CD8-positive, alpha-beta memory T cell (primary cell): ENCODE results near the gene C1QC. TPM values are rescaled to one million over a fixed set of nuclear protein-coding genes. Genes with fewer than 3 reads are reported as not detected.
A peak's percentile ranks its signal among the peaks of the same experiment; 100 is the strongest.

Experiments
- CTCF ChIA-PET: fragments of 350-600 bp; sonication (Branson Sonifier 250); formaldehyde crosslinking; loops from one replicate; lab custom pipeline; 2021; ENCODE audit warnings: antibody characterized with exemption; lab: Charles Lee
- POLR2A ChIA-PET: fragments of 350-600 bp; sonication (Branson Sonifier 250); formaldehyde crosslinking; loops from one replicate; lab custom pipeline; 2021; ENCODE audit warnings: antibody characterized with exemption; lab: Charles Lee
- DNase-seq, 5 donors: peaks; one replicate each; pipeline versions ENCODE4 v3.0.0 to v3.0.0-alpha.2; 2020 to 2022; ENCODE audit warnings: mixed read lengths in 1 of 5
- H3K27ac ChIP-seq: one replicate; pipeline ENCODE4 v1.7.0; 2013; ENCODE audit warnings: low read depth, mild to moderate bottlenecking, low read length, moderate library complexity
- H3K27me3 ChIP-seq: 2 replicates; pipeline ENCODE4 v1.7.0; 2013; ENCODE audit warnings: low read length, mild to moderate bottlenecking; ENCODE audit not compliant: insufficient read depth, poor library complexity, severe bottlenecking
- H3K36me3 ChIP-seq: 2 replicates; pipeline ENCODE4 v1.7.0; 2013; ENCODE audit warnings: mild to moderate bottlenecking, low read length, moderate library complexity; ENCODE audit not compliant: insufficient read depth
- H3K4me1 ChIP-seq: 2 replicates; pipeline ENCODE4 v1.7.0; 2013; ENCODE audit warnings: mild to moderate bottlenecking, low read length, moderate library complexity; ENCODE audit not compliant: insufficient read depth
- H3K4me3 ChIP-seq: 2 replicates; pipeline ENCODE4 v1.7.0; 2013; ENCODE audit warnings: mild to moderate bottlenecking, low read length
- H3K9me3 ChIP-seq: 2 replicates; pipeline ENCODE4 v1.7.0; 2013; ENCODE audit warnings: mild to moderate bottlenecking, low read length
- H3K27ac Mint-ChIP-seq, 8 donors: one replicate each; pipeline ENCODE4 v1.8.0; 2020 to 2021; ENCODE audit warnings: mixed read lengths in 8 of 8, mild to moderate bottlenecking in 6 of 8, inconsistent platforms in 3 of 8, moderate library complexity in 3 of 8
- H3K27me3 Mint-ChIP-seq, 2 donors: one replicate each; pipeline ENCODE4 v1.8.0; 2020 to 2021; ENCODE audit warnings: mixed read lengths in 2 of 2, mild to moderate bottlenecking in 1 of 2, moderate library complexity in 1 of 2
- H3K36me3 Mint-ChIP-seq, 3 donors: one replicate each; pipeline ENCODE4 v1.8.0; 2020 to 2021; ENCODE audit warnings: mixed read lengths in 3 of 3, inconsistent platforms in 1 of 3, mild to moderate bottlenecking in 1 of 3
- H3K4me1 Mint-ChIP-seq, 3 donors: one replicate each; pipeline ENCODE4 v1.8.0; 2020 to 2021; ENCODE audit warnings: mixed read lengths in 3 of 3, inconsistent platforms in 1 of 3, mild to moderate bottlenecking in 1 of 3
- H3K4me3 Mint-ChIP-seq, 7 donors: one replicate each; pipeline ENCODE4 v1.8.0; 2020 to 2021; ENCODE audit warnings: mixed read lengths in 7 of 7, mild to moderate bottlenecking in 6 of 7, moderate library complexity in 4 of 7, inconsistent platforms in 2 of 7
- H3K9me3 Mint-ChIP-seq, 5 donors: one replicate each; pipeline ENCODE4 v1.8.0; 2020 to 2022; ENCODE audit warnings: mixed read lengths in 5 of 5, mild to moderate bottlenecking in 3 of 5, moderate library complexity in 2 of 5, inconsistent platforms in 1 of 5
- polyA plus RNA-seq: library from polyadenylated mRNA; unstranded; fragments of 300-500 nt; fragmentation: Illumina TruSeq; gene quantifications from one replicate; pipeline ENCODE4 v1.2.3, GENCODE V29; 2021
- total RNA-seq, 2 experiments: library from RNA; stranded (reverse); gene quantifications; one replicate each; pipeline ENCODE4 v1.2.3, GENCODE V29; 2021

Gene C1QC
- total and polyA plus RNA-seq, 3 experiments from 2014 or later = 0.93 to 1.4 TPM; not detected in 1

DNA sequence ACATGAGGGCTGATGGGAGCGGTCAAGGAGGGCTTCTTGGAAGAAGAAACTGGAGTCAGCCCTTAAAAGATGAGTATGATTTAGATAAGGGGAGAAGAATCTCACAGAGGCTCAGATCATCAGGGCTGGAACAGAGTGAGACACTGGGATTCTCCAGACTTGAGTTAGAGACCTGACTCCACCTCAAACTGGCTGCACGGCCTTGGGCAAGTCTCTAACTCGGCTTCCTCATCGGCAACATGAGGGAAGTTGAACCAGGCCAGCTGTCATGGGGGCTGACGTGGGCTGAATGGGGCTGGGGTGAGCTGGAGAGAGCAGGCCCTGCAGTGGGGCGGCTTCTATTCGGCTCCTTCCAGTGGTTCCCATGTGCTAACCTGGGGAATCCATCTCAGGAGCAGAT lies 2.5 kb downstream of the C1QC start:
- no peak overlapping the region for H3K4me3 Mint-ChIP-seq
- H3K4me1 Mint-ChIP-seq = no peaks in the 10 kb centered on the region
- Histone ChIP-seq H3K4me3 (no peak overlapping the region), H3K36me3 (no peaks in the 10 kb centered on the region), H3K27ac (no peak overlapping the region), H3K4me1 (no peaks in the 10 kb centered on the region), H3K27me3 (peaks cover 9% of the 10 kb centered on the region), H3K9me3 (no peaks in the 10 kb centered on the region)
- H3K27me3 Mint-ChIP-seq = peaks cover 6 to 47% of the 10 kb centered on the region in 2 donors
- H3K36me3 Mint-ChIP-seq = no peaks in the 10 kb centered on the region
- ChIA-PET POLR2A (no interaction called here), CTCF (interaction anchor here (1.2 kb wide), 1 partner anchor 10 kb away, joined by 3 read pairs; no protein-coding TSS in a partner anchor)
- H3K27ac Mint-ChIP-seq = peak overlapping the region in 2 of 8 donors; percentile 2 to 6
- no peak for DNase-seq
- no peaks in the 10 kb centered on the region for H3K9me3 Mint-ChIP-seq

DNA sequence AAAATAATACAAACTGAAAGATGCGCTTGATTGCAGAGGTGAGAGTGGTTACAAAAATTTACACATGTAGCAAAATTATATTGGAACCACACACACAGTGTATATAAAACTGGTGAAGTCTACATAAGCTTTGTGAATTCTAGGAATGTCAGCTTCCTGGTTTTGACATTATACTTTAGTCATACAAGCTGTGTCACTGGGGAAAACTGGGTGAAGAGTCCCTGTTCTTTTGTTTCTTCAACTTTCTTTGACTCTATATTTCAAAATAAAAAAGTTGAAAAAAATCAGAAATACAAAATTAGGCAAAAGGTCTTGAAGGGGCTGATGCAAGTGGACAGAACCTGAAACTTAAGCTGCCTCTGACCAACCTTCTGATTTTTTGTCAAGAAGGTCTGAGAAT lies 3.0 kb downstream of the C1QC start:
- no peaks in the 10 kb centered on the region for H3K4me1 ChIP-seq
- Mint-ChIP-seq H3K27me3 (peaks cover 4 to 43% of the 10 kb centered on the region in 2 donors), H3K27ac (no peak overlapping the region), H3K4me3 (no peak overlapping the region), H3K36me3 (no peaks in the 10 kb centered on the region), H3K9me3 (no peaks in the 10 kb centered on the region), H3K4me1 (no peaks in the 10 kb centered on the region)
- no peaks in the 10 kb centered on the region for H3K36me3 ChIP-seq
- no peaks in the 10 kb centered on the region for H3K9me3 ChIP-seq
- no peak overlapping the region for H3K4me3 ChIP-seq
- ChIA-PET POLR2A (no interaction called here), CTCF (interaction anchor here (1.2 kb wide), 1 partner anchor 9 kb away, joined by 3 read pairs; no protein-coding TSS in a partner anchor)
- no peak for DNase-seq
- H3K27ac ChIP-seq = no peak overlapping the region
- H3K27me3 ChIP-seq = peaks cover 5% of the 10 kb centered on the region

- CTCF ChIA-PET = no interaction called here
- no peaks in the 10 kb centered on the region for H3K36me3 ChIP-seq
- peaks cover 6 to 38% of the 10 kb centered on the region in 2 donors for H3K27me3 Mint-ChIP-seq
- no peak overlapping the region for H3K4me3 Mint-ChIP-seq
- H3K4me1 ChIP-seq = no peaks in the 10 kb centered on the region
- no peak overlapping the region for H3K4me3 ChIP-seq
- no peak overlapping the region for H3K27ac ChIP-seq
- no peaks in the 10 kb centered on the region for H3K27me3 ChIP-seq
- H3K36me3 Mint-ChIP-seq = no peaks in the 10 kb centered on the region
- H3K9me3 Mint-ChIP-seq = no peaks in the 10 kb centered on the region
- no peaks in the 10 kb centered on the region for H3K9me3 ChIP-seq
- no peaks in the 10 kb centered on the region for H3K4me1 Mint-ChIP-seq
- DNase-seq = no peak
- POLR2A ChIA-PET = no interaction called here
- H3K27ac Mint-ChIP-seq = peak overlapping the region in 1 of 8 donors; percentile 1
Measured at GRCh38 chr1:22650089-22650693, 6.8 kb downstream of the C1QC start.

DNA sequence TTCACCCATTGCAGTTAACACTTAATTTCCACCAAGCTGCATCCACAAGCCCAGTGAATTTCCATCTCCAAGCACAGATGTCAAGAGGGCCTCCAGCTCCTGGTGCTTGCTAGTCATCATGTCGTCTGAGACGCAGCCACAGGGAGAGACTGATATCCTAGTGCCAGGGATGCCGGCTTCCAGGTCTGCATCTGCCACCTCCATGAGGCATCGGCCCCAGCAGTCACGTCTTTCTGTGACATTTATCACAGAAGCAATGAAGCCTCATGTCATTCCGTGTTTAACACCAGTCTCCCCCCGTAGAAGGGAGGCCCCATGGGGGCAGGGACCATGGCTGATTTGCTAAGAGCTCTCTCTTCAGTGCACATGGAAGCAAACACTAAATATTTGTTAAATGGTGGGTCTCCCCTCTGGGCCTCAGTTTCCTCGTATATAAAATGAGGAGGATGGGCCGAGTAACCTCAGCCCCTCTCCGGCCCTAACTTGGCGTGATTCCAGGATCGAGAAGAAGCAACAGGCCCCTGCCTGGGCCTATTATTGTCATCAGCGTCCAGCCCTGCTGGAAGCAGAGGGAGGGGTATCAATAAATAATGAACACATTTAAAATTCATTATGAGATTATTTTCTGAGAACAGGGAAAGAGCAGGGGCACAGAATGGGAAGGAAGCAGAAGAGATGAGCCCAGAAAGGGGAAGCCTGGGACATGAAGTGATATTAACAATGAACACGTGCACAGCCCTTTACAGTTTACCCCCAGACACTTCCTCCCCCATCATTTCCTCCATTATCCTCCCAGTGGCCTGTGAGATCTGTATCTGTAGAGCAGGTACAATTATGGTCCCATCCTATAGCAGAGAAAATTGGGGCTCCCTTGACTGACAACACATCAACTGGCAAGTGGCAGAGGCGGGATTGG lies 8.8 kb downstream of the C1QC start:
- Histone ChIP-seq H3K27me3 (no peaks in the 10 kb centered on the region), H3K4me1 (no peaks in the 10 kb centered on the region), H3K36me3 (no peaks in the 10 kb centered on the region), H3K27ac (no peak overlapping the region), H3K4me3 (no peak overlapping the region), H3K9me3 (no peaks in the 10 kb centered on the region)
- no peaks in the 10 kb centered on the region for H3K4me1 Mint-ChIP-seq
- POLR2A ChIA-PET = no interaction called here
- no peak overlapping the region for H3K27ac Mint-ChIP-seq
- CTCF ChIA-PET = no interaction called here
- no peak for DNase-seq
- no peaks in the 10 kb centered on the region for H3K9me3 Mint-ChIP-seq
- no peaks in the 10 kb centered on the region for H3K36me3 Mint-ChIP-seq
- peaks cover 6 to 36% of the 10 kb centered on the region in 2 donors for H3K27me3 Mint-ChIP-seq
- H3K4me3 Mint-ChIP-seq = no peak overlapping the region

DNA sequence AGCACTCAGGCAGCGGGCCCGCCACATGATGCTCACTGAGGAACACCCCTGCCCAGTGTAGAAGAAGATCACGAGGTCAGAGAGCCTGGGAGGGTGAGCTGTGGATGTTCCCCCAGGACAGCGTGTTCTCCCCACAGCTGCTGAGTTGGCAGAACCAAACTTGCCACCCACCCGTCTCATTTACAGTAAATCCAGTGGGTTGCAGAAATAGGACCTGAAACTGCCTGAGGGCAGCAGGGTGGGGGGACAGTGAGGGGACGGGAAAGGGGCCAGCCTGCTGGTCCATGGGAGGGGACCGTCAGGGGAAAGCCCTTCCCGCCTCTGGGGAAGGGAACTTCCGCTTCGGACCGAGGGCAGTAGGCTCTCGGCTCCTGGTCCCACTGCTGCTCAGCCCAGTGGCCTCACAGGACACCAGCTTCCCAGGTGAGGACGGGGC lies 9.5 kb downstream of the C1QC start, which contains the start of gene C1QB:
TSS of gene C1QB (plus strand) at position 356 of the 436 bp plus-strand sequence. CDS start 6,227 bp downstream, outside the sequence.
- Mint-ChIP-seq H3K9me3 (no peaks in the 10 kb centered on the region), H3K27ac (no peak within 1 kb of the TSS)
- POLR2A ChIA-PET = no interaction called here

GRCh38 chr1:22654692-22655091 lies 11.3 kb downstream of the C1QC start:
- DNase-seq = no peak
- Histone ChIP-seq H3K27ac (no peak overlapping the region), H3K27me3 (no peaks in the 10 kb centered on the region), H3K4me3 (no peak overlapping the region), H3K9me3 (no peaks in the 10 kb centered on the region), H3K36me3 (no peaks in the 10 kb centered on the region), H3K4me1 (no peaks in the 10 kb centered on the region)
- no peak overlapping the region for H3K27ac Mint-ChIP-seq
- H3K27me3 Mint-ChIP-seq = peaks cover 6 to 35% of the 10 kb centered on the region in 2 donors
- no peaks in the 10 kb centered on the region for H3K9me3 Mint-ChIP-seq
- H3K4me3 Mint-ChIP-seq = no peak overlapping the region
- ChIA-PET CTCF (interaction anchor here (1.1 kb wide), 1 partner anchor 50 kb away, joined by 3 read pairs; no protein-coding TSS in a partner anchor), POLR2A (no interaction called here)
- peaks cover 0 to 3% (median 0%) of the 10 kb centered on the region in 3 donors for H3K36me3 Mint-ChIP-seq
- no peaks in the 10 kb centered on the region for H3K4me1 Mint-ChIP-seq

More for the DNA sequence above, 9.5 kb downstream of the C1QC start, which contains the start of gene C1QB:
- Mint-ChIP-seq H3K36me3 (no peaks in the 10 kb centered on the region), H3K27me3 (peaks cover 6 to 39% of the 10 kb centered on the region in 2 donors), H3K4me1 (no peaks in the 10 kb centered on the region), H3K4me3 (no peak within 1 kb of the TSS)
- no peak for DNase-seq
- Histone ChIP-seq H3K27me3 (no peaks in the 10 kb centered on the region), H3K4me3 (no peak within 1 kb of the TSS), H3K9me3 (no peaks in the 10 kb centered on the region), H3K4me1 (no peaks in the 10 kb centered on the region), H3K27ac (no peak within 1 kb of the TSS), H3K36me3 (no peaks in the 10 kb centered on the region)
- CTCF ChIA-PET = no interaction called here

- H3K36me3 Mint-ChIP-seq = peaks cover 0 to 3% (median 0%) of the 10 kb centered on the region in 3 donors
- Histone ChIP-seq H3K36me3 (no peaks in the 10 kb centered on the region), H3K9me3 (no peaks in the 10 kb centered on the region), H3K27ac (no peak overlapping the region), H3K27me3 (no peaks in the 10 kb centered on the region), H3K4me1 (no peaks in the 10 kb centered on the region), H3K4me3 (no peak overlapping the region)
- no peaks in the 10 kb centered on the region for H3K4me1 Mint-ChIP-seq
- H3K9me3 Mint-ChIP-seq = no peaks in the 10 kb centered on the region
- no peak for DNase-seq
- ChIA-PET POLR2A (no interaction called here), CTCF (no interaction called here)
- H3K27me3 Mint-ChIP-seq = peaks cover 5 to 32% of the 10 kb centered on the region in 2 donors
- no peak overlapping the region for H3K4me3 Mint-ChIP-seq
- peak overlapping the region in 1 of 8 donors; percentile 46 for H3K27ac Mint-ChIP-seq
Measured at GRCh38 chr1:22658385-22659163, 15.1 kb downstream of the C1QC start.
